Fibroblast of gingiva (primary cell): ENCODE data around the gene RRAD.

Experiments used
- DNase-seq: peaks from one replicate; pipeline ENCODE4 v3.0.0-alpha.2; 2011; ENCODE audit warnings: low read depth

RRAD gene

GRCh38 chr16:66934138-66934838, 9.0 kb upstream of the RRAD start, which contains the start of gene CIAO2B:
TSS of gene CIAO2B (minus strand) at chr16:66934402. CDS start at chr16:66934364, 38 bp downstream.
- peak; percentile 79 for DNase-seq

GRCh38 chr16:66933776-66934137, 8.4 kb upstream of the RRAD start:
- no peak for DNase-seq

- DNase-seq: no peak
Measured at GRCh38 chr16:66932076-66932475, 6.7 kb upstream of the RRAD start.

- no peak for DNase-seq
Measured at GRCh38 chr16:66931665-66932064, 6.3 kb upstream of the RRAD start.

GRCh38 chr16:66930189-66930588, 4.9 kb upstream of the RRAD start:
- DNase-seq: peak; percentile 18

- peak; percentile 14 for DNase-seq
Measured at GRCh38 chr16:66928702-66929388, 3.5 kb upstream of the RRAD start.

GRCh38 chr16:66927918-66928649, 2.7 kb upstream of the RRAD start:
- no peak for DNase-seq

- DNase-seq: peak; percentile 85
Measured at GRCh38 chr16:66926961-66927436, 1.7 kb upstream of the RRAD start.

- peak; percentile 11 for DNase-seq
Measured at GRCh38 chr16:66926171-66926947, 1.0 kb upstream of the RRAD start.

- no peak for DNase-seq
Measured at GRCh38 chr16:66924527-66925321, 611 bp downstream of the RRAD start.

- DNase-seq: no peak
Measured at GRCh38 chr16:66923866-66924265, 1.5 kb downstream of the RRAD start.

GRCh38 chr16:66923247-66923731, 2.0 kb downstream of the RRAD start:
- no peak for DNase-seq

- no peak for DNase-seq
Measured at GRCh38 chr16:66921729-66922450, 3.4 kb downstream of the RRAD start.

- DNase-seq: no peak
Measured at GRCh38 chr16:66920924-66921680, 4.2 kb downstream of the RRAD start.

GRCh38 chr16:66920299-66920590, 5.1 kb downstream of the RRAD start:
- no peak for DNase-seq

- DNase-seq: no peak
Measured at GRCh38 chr16:66919569-66920298, 5.6 kb downstream of the RRAD start.

- DNase-seq: no peak
Measured at GRCh38 chr16:66918803-66919568, 6.3 kb downstream of the RRAD start, which contains the start of gene CDH16. TSS of gene CDH16 (minus strand) at chr16:66918885. CDS start at chr16:66918065, 820 bp downstream.

- no peak for DNase-seq
Measured at GRCh38 chr16:66918355-66918754, 7.0 kb downstream of the RRAD start.
